KMS-11 (cell line): ENCODE data around the gene KLHL41.

Source experiments
- H2AFZ ChIP-seq: fragments of 200-600 bp; sonication (generic); 2 replicates; pipeline ENCODE4 v1.6.1; 2016; ENCODE audit warnings: antibody characterized with exemption, mixed run types, low read depth
- H3K27ac ChIP-seq: fragments of 200-600 bp; sonication (generic); 2 replicates; pipeline ENCODE4 v1.6.1; 2016; ENCODE audit warnings: mild to moderate bottlenecking, mixed run types
- H3K27me3 ChIP-seq: fragments of 200-600 bp; sonication (generic); 2 replicates; pipeline ENCODE4 v1.6.1; 2017; ENCODE audit warnings: mild to moderate bottlenecking, low read depth, mixed run types, moderate library complexity; ENCODE audit not compliant: insufficient read depth
- H3K36me3 ChIP-seq: fragments of 200-600 bp; sonication (generic); 2 replicates; pipeline ENCODE4 v1.6.1; 2017; ENCODE audit warnings: mild to moderate bottlenecking, mixed run types; ENCODE audit not compliant: insufficient read depth
- H3K4me1 ChIP-seq: fragments of 200-600 bp; sonication (generic); 2 replicates; pipeline ENCODE4 v1.6.1; 2016; ENCODE audit warnings: mild to moderate bottlenecking, low read depth, mixed run types; ENCODE audit not compliant: poor library complexity, severe bottlenecking
- H3K4me2 ChIP-seq: fragments of 200-600 bp; sonication (generic); 2 replicates; pipeline ENCODE4 v1.7.0; 2016; ENCODE audit warnings: mild to moderate bottlenecking, mixed run types
- H3K4me3 ChIP-seq: fragments of 200-600 bp; sonication (generic); IDR thresholded peaks from 2 replicates; pipeline ENCODE4 v1.6.1; 2017; ENCODE audit warnings: low read depth, low read length, mixed read lengths; ENCODE audit not compliant: insufficient read depth
- H3K79me2 ChIP-seq: fragments of 200-600 bp; sonication (generic); 2 replicates; pipeline ENCODE4 v1.6.1; 2016; ENCODE audit warnings: low read depth, mixed run types; ENCODE audit not compliant: insufficient read depth
- H3K9ac ChIP-seq: fragments of 200-600 bp; sonication (generic); 2 replicates; pipeline ENCODE4 v1.6.1; 2016; ENCODE audit warnings: mild to moderate bottlenecking, mixed run types
- H4K20me1 ChIP-seq: fragments of 200-600 bp; sonication (generic); 2 replicates; pipeline ENCODE4 v1.6.1; 2016; ENCODE audit warnings: mild to moderate bottlenecking, mixed run types; ENCODE audit not compliant: insufficient read depth
- CTCF ChIP-seq: fragments of 200-600 bp; sonication (generic); conservative IDR thresholded peaks from 2 replicates; pipeline ENCODE4 v1.6.1; 2017; ENCODE audit warnings: low read depth, mild to moderate bottlenecking, antibody characterized with exemption, low read length, moderate library complexity, mixed read lengths

Gene KLHL41

GRCh38 chr2:169464882-169465281 lies 44.6 kb upstream of the KLHL41 start:
- Histone ChIP-seq H3K27ac (no peak overlapping the region), H3K4me1 (no peaks in the 10 kb centered on the region), H3K36me3 (no peaks in the 10 kb centered on the region), H3K4me2 (no peak overlapping the region), H4K20me1 (no peaks in the 10 kb centered on the region), H2AFZ (no peak overlapping the region), H3K79me2 (no peaks in the 10 kb centered on the region), H3K9ac (no peak overlapping the region), H3K27me3 (no peaks in the 10 kb centered on the region), H3K4me3 (no peak overlapping the region)
- TF ChIP-seq CTCF: no peak

- TF ChIP-seq CTCF: no peak
- H3K4me1 ChIP-seq: no peaks in the 10 kb centered on the region
- H3K27ac ChIP-seq: no peak overlapping the region
- H3K4me2 ChIP-seq: no peak overlapping the region
- 0 out of 2 replicates have a peak, but pooled peaks cover 2% of the 10 kb centered on the region for H3K27me3 ChIP-seq
- H3K79me2 ChIP-seq: no peaks in the 10 kb centered on the region
- no peaks in the 10 kb centered on the region for H3K36me3 ChIP-seq
- H3K4me3 ChIP-seq: no peak overlapping the region
- no peak overlapping the region for H3K9ac ChIP-seq
- H2AFZ ChIP-seq: no peak overlapping the region
- no peaks in the 10 kb centered on the region for H4K20me1 ChIP-seq
Observed at GRCh38 chr2:169468841-169469240, 40.7 kb upstream of the KLHL41 start.

GRCh38 chr2:169469952-169470572 lies 39.4 kb upstream of the KLHL41 start:
- H3K79me2 ChIP-seq: no peaks in the 10 kb centered on the region
- 0 out of 2 replicates have a peak, but pooled peaks cover 2% of the 10 kb centered on the region for H3K27me3 ChIP-seq
- no peak overlapping the region for H3K4me3 ChIP-seq
- H3K9ac ChIP-seq: no peak overlapping the region
- H3K4me1 ChIP-seq: no peaks in the 10 kb centered on the region
- no peak overlapping the region for H2AFZ ChIP-seq
- no peaks in the 10 kb centered on the region for H3K36me3 ChIP-seq
- H4K20me1 ChIP-seq: no peaks in the 10 kb centered on the region
- no peak overlapping the region for H3K27ac ChIP-seq
- TF ChIP-seq CTCF: no peak
- H3K4me2 ChIP-seq: no peak overlapping the region

GRCh38 chr2:169472249-169472648 lies 37.3 kb upstream of the KLHL41 start:
- Histone ChIP-seq H3K9ac (no peak overlapping the region), H3K4me2 (no peak overlapping the region), H4K20me1 (no peaks in the 10 kb centered on the region), H3K4me3 (no peak overlapping the region), H2AFZ (no peak overlapping the region), H3K4me1 (no peaks in the 10 kb centered on the region), H3K27ac (no peak overlapping the region), H3K36me3 (no peaks in the 10 kb centered on the region), H3K79me2 (no peaks in the 10 kb centered on the region), H3K27me3 (0 out of 2 replicates have a peak, but pooled peaks cover 2% of the 10 kb centered on the region)
- TF ChIP-seq CTCF: no peak
